NCI-H460 (cell line): Measurements from ENCODE around the gene RAD9A. TPM values are rescaled to one million over a fixed set of nuclear protein-coding genes. Genes with fewer than 3 reads are reported as not detected.
"Not testable (repeated sequence)": the region's sequence is repeated elsewhere in the genome, so short reads cannot be mapped to it uniquely, and the experiment has no call there.

ENCODE experiments used
- DNase-seq: peaks from one replicate; pipeline ENCODE4 v3.0.0-alpha.2; 2016; ENCODE audit warnings: low read depth; ENCODE audit errors: extremely low read depth
- total RNA-seq: library from RNA; depleted of rRNA; stranded (reverse); fragments of >200 nt; shearing (Covaris generic); gene quantifications from 2 replicates; pipeline ENCODE4 v1.2.3, GENCODE V29; 2014

The RAD9A gene
- total RNA-seq, 1 experiment from 2014 or later: 4.2 TPM

- DNase-seq: no peak
Observed at GRCh38 chr11:67393990-67394389, 2.2 kb downstream of the RAD9A start.

GRCh38 chr11:67395555-67396258 lies 3.9 kb downstream of the RAD9A start:
- no peak for DNase-seq

- no peak for DNase-seq
Observed at GRCh38 chr11:67396259-67396581, 4.4 kb downstream of the RAD9A start.

- DNase-seq: no peak
Observed at GRCh38 chr11:67396587-67397389, 5.0 kb downstream of the RAD9A start.

GRCh38 chr11:67397536-67397935 lies 5.8 kb downstream of the RAD9A start:
- DNase-seq: no peak

GRCh38 chr11:67397986-67398660 lies 6.3 kb downstream of the RAD9A start:
- no peak for DNase-seq

- DNase-seq: no peak
Observed at GRCh38 chr11:67398661-67399563, 7.1 kb downstream of the RAD9A start.

- DNase-seq: no peak
Observed at GRCh38 chr11:67400251-67400941, 8.6 kb downstream of the RAD9A start.

GRCh38 chr11:67400942-67401494 lies 9.2 kb downstream of the RAD9A start:
- no peak for DNase-seq

GRCh38 chr11:67401495-67402191 lies 9.9 kb downstream of the RAD9A start, which contains the start of gene PPP1CA:
PPP1CA (minus strand) TSS chr11:67401858; CDS start chr11:67401782, 76 bp downstream.
- peak; percentile 75 for DNase-seq

- not testable (repeated sequence) for DNase-seq
Observed at GRCh38 chr11:67402192-67402839, 10.5 kb downstream of the RAD9A start.

GRCh38 chr11:67403085-67403484 lies 11.3 kb downstream of the RAD9A start:
- not testable (repeated sequence) for DNase-seq

- no peak for DNase-seq
Observed at GRCh38 chr11:67404515-67405195, 12.9 kb downstream of the RAD9A start.

- no peak for DNase-seq
Observed at GRCh38 chr11:67405196-67405567, 13.4 kb downstream of the RAD9A start.

- no peak for DNase-seq
Observed at GRCh38 chr11:67405688-67406339, 14.0 kb downstream of the RAD9A start.

- DNase-seq: no peak
Observed at GRCh38 chr11:67406420-67406968, 14.7 kb downstream of the RAD9A start.
